ENCODE measurements around the gene HBZ.
"Not testable (repeated sequence)": the region's sequence is repeated elsewhere in the genome, so short reads cannot be mapped to it uniquely, and the experiment has no call there.

The HBZ gene

GRCh38 chr16:122361-122760, 30.1 kb upstream of the HBZ start:
- Mint-ChIP-seq H3K27me3 (ENCODE audit: low read depth) (no peaks in the 10 kb centered on the region), H3K27ac (no peak overlapping the region), H3K36me3 (ENCODE audit: low read depth) (no peaks in the 10 kb centered on the region), H3K4me3 (no peak overlapping the region), H3K9me3 (no peaks in the 10 kb centered on the region), H3K4me1 (ENCODE audit: low read depth) (no peaks in the 10 kb centered on the region)

- H3K27me3 Mint-ChIP-seq (ENCODE audit: low read depth); H3K36me3 Mint-ChIP-seq (ENCODE audit: low read depth); H3K27ac Mint-ChIP-seq; H3K4me3 Mint-ChIP-seq; H3K9me3 Mint-ChIP-seq; H3K4me1 Mint-ChIP-seq (ENCODE audit: low read depth): not testable (repeated sequence)
These were observed 28.7 kb upstream of the HBZ start for GRCh38 chr16:123558-124350.

GRCh38 chr16:125011-125410, 27.4 kb upstream of the HBZ start:
- no peak overlapping the region for H3K4me3 Mint-ChIP-seq
- no peak overlapping the region for H3K27ac Mint-ChIP-seq
- no peaks in the 10 kb centered on the region for H3K27me3 Mint-ChIP-seq (ENCODE audit: low read depth)
- no peaks in the 10 kb centered on the region for H3K9me3 Mint-ChIP-seq
- no peaks in the 10 kb centered on the region for H3K4me1 Mint-ChIP-seq (ENCODE audit: low read depth)
- no peaks in the 10 kb centered on the region for H3K36me3 Mint-ChIP-seq (ENCODE audit: low read depth)

GRCh38 chr16:129075-129474, 23.4 kb upstream of the HBZ start:
- Mint-ChIP-seq H3K36me3 (ENCODE audit: low read depth) (no peaks in the 10 kb centered on the region), H3K27ac (no peak overlapping the region), H3K9me3 (no peaks in the 10 kb centered on the region), H3K4me3 (no peak overlapping the region), H3K27me3 (ENCODE audit: low read depth) (no peaks in the 10 kb centered on the region), H3K4me1 (ENCODE audit: low read depth) (peaks cover 7% of the 10 kb centered on the region)

GRCh38 chr16:130533-131173, 21.8 kb upstream of the HBZ start:
- no peak overlapping the region for H3K4me3 Mint-ChIP-seq
- H3K27ac Mint-ChIP-seq, result no peak overlapping the region
- H3K4me1 Mint-ChIP-seq (ENCODE audit: low read depth), result peaks cover 7% of the 10 kb centered on the region
- no peaks in the 10 kb centered on the region for H3K36me3 Mint-ChIP-seq (ENCODE audit: low read depth)
- no peaks in the 10 kb centered on the region for H3K9me3 Mint-ChIP-seq
- H3K27me3 Mint-ChIP-seq (ENCODE audit: low read depth), result no peaks in the 10 kb centered on the region

GRCh38 chr16:132120-132519, 20.3 kb upstream of the HBZ start:
- Mint-ChIP-seq H3K4me1 (ENCODE audit: low read depth) (peaks cover 10% of the 10 kb centered on the region), H3K27me3 (ENCODE audit: low read depth) (no peaks in the 10 kb centered on the region), H3K27ac (no peak overlapping the region), H3K36me3 (ENCODE audit: low read depth) (peaks cover 3% of the 10 kb centered on the region), H3K9me3 (no peaks in the 10 kb centered on the region), H3K4me3 (no peak overlapping the region)

- Mint-ChIP-seq H3K27ac (no peak overlapping the region), H3K4me3 (no peak overlapping the region), H3K4me1 (ENCODE audit: low read depth) (peaks cover 13% of the 10 kb centered on the region), H3K27me3 (ENCODE audit: low read depth) (no peaks in the 10 kb centered on the region), H3K36me3 (ENCODE audit: low read depth) (peaks cover 3% of the 10 kb centered on the region), H3K9me3 (no peaks in the 10 kb centered on the region)
These were observed 18.7 kb upstream of the HBZ start for GRCh38 chr16:133716-134115.

- H3K27ac Mint-ChIP-seq, result peak overlapping the region; percentile 70
- H3K27me3 Mint-ChIP-seq (ENCODE audit: low read depth), result no peaks in the 10 kb centered on the region
- H3K36me3 Mint-ChIP-seq (ENCODE audit: low read depth), result peaks cover 3% of the 10 kb centered on the region
- H3K4me1 Mint-ChIP-seq (ENCODE audit: low read depth), result peaks cover 10% of the 10 kb centered on the region
- peak overlapping the region; percentile 81 for H3K4me3 Mint-ChIP-seq
- no peaks in the 10 kb centered on the region for H3K9me3 Mint-ChIP-seq
These were observed 14.4 kb upstream of the HBZ start for GRCh38 chr16:138049-138417.

GRCh38 chr16:140175-140857, 12.1 kb upstream of the HBZ start:
- Mint-ChIP-seq H3K27ac (no peak overlapping the region), H3K4me3 (peak overlapping the region; percentile 22), H3K36me3 (ENCODE audit: low read depth) (peaks cover 3% of the 10 kb centered on the region), H3K27me3 (ENCODE audit: low read depth) (peaks cover 6% of the 10 kb centered on the region), H3K4me1 (ENCODE audit: low read depth) (peaks cover 6% of the 10 kb centered on the region), H3K9me3 (no peaks in the 10 kb centered on the region)

GRCh38 chr16:142405-142967, 10.0 kb upstream of the HBZ start:
- H3K27ac Mint-ChIP-seq, result no peak overlapping the region
- no peaks in the 10 kb centered on the region for H3K9me3 Mint-ChIP-seq
- no peaks in the 10 kb centered on the region for H3K4me1 Mint-ChIP-seq (ENCODE audit: low read depth)
- H3K36me3 Mint-ChIP-seq (ENCODE audit: low read depth), result no peaks in the 10 kb centered on the region
- peaks cover 6% of the 10 kb centered on the region for H3K27me3 Mint-ChIP-seq (ENCODE audit: low read depth)
- H3K4me3 Mint-ChIP-seq, result no peak overlapping the region

GRCh38 chr16:143047-143446, 9.4 kb upstream of the HBZ start:
- Mint-ChIP-seq H3K9me3 (no peaks in the 10 kb centered on the region), H3K27me3 (ENCODE audit: low read depth) (peaks cover 10% of the 10 kb centered on the region), H3K36me3 (ENCODE audit: low read depth) (no peaks in the 10 kb centered on the region), H3K4me1 (ENCODE audit: low read depth) (no peaks in the 10 kb centered on the region), H3K4me3 (no peak overlapping the region), H3K27ac (no peak overlapping the region)

GRCh38 chr16:143456-143855, 9.0 kb upstream of the HBZ start:
- no peak overlapping the region for H3K27ac Mint-ChIP-seq
- no peak overlapping the region for H3K4me3 Mint-ChIP-seq
- H3K4me1 Mint-ChIP-seq (ENCODE audit: low read depth), result no peaks in the 10 kb centered on the region
- no peaks in the 10 kb centered on the region for H3K36me3 Mint-ChIP-seq (ENCODE audit: low read depth)
- no peaks in the 10 kb centered on the region for H3K9me3 Mint-ChIP-seq
- H3K27me3 Mint-ChIP-seq (ENCODE audit: low read depth), result peaks cover 12% of the 10 kb centered on the region

- Mint-ChIP-seq H3K9me3 (no peaks in the 10 kb centered on the region), H3K27ac (no peak overlapping the region), H3K4me3 (no peak overlapping the region), H3K36me3 (ENCODE audit: low read depth) (no peaks in the 10 kb centered on the region), H3K27me3 (ENCODE audit: low read depth) (peaks cover 26% of the 10 kb centered on the region), H3K4me1 (ENCODE audit: low read depth) (no peaks in the 10 kb centered on the region)
These were observed 7.6 kb upstream of the HBZ start for GRCh38 chr16:144797-145252.

- H3K4me3 Mint-ChIP-seq, result no peak overlapping the region
- no peaks in the 10 kb centered on the region for H3K4me1 Mint-ChIP-seq (ENCODE audit: low read depth)
- no peak overlapping the region for H3K27ac Mint-ChIP-seq
- no peaks in the 10 kb centered on the region for H3K9me3 Mint-ChIP-seq
- no peaks in the 10 kb centered on the region for H3K36me3 Mint-ChIP-seq (ENCODE audit: low read depth)
- H3K27me3 Mint-ChIP-seq (ENCODE audit: low read depth), result peaks cover 36% of the 10 kb centered on the region
These were observed 5.8 kb upstream of the HBZ start for GRCh38 chr16:146646-147045.
